H7 (cell line): Measurements from ENCODE around the gene PLEKHH2. TPM values are rescaled to one million over a fixed set of nuclear protein-coding genes. Genes with fewer than 3 reads are reported as not detected.
"Not testable (repeated sequence)": the region's sequence is repeated elsewhere in the genome, so short reads cannot be mapped to it uniquely, and the experiment has no call there.

Experiments used
- DNase-seq: peaks from one replicate; pipeline ENCODE4 v3.0.0; 2012
- H3K27me3 ChIP-seq: 2 replicates; pipeline ENCODE4 v1.6.0; 2011; ENCODE audit warnings: mild to moderate bottlenecking, low read length; ENCODE audit not compliant: control insufficient read depth, insufficient read depth
- H3K36me3 ChIP-seq: replicated peaks from 2 replicates; pipeline ENCODE4 v1.5.1; 2011; ENCODE audit warnings: low read length; ENCODE audit not compliant: control insufficient read depth, insufficient read depth
- H3K4me3 ChIP-seq: 2 replicates; pipeline ENCODE4 v1.5.1; 2011; ENCODE audit warnings: low read depth, mild to moderate bottlenecking, control low read depth, low read length, moderate library complexity; ENCODE audit not compliant: insufficient read depth
- total RNA-seq: library from RNA; depleted of rRNA; stranded (reverse); fragments of >200 nt; shearing (Covaris generic); gene quantifications from 2 replicates; pipeline ENCODE4 v1.2.3, GENCODE V29; 2014

The PLEKHH2 gene
- total RNA-seq, 1 experiment from 2014 or later = 1.4 TPM

DNA sequence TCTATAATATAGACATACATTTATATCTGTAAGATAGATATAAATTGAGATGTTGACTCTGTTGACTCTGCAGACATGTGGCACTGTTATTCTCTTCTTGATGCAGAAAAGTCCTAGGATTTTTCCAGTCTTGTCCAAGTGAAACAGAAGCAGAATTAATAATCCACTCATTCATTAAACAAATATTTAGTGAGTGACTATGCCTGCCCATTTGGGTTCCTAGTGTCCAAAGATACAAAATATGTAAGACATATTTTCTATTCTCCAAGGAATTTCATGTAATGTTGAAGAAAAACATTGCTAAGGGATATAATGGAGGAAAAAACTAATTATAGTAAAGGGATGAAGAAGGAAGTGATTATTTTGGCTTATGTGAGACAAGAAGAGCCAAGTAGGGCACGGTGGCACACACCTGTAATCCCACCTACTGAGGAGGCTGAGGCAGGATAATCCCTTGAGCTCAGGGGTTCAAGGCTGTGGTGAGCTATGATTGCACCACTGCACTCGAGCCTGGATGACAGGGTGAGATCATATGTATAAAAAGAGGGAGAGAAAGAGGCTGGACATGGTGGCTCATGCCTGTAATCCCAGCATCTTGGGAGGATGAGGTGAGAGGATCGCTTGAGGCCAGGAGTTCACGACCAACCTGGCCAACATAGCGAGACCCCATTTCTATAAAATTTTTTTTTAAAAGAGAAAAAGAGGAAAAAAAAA is 19.9 kb upstream of the PLEKHH2 start:
- Histone ChIP-seq H3K27me3 (no peaks in the 10 kb centered on the region), H3K4me3 (no peak overlapping the region), H3K36me3 (no peaks in the 10 kb centered on the region)
- no peak for DNase-seq

DNA sequence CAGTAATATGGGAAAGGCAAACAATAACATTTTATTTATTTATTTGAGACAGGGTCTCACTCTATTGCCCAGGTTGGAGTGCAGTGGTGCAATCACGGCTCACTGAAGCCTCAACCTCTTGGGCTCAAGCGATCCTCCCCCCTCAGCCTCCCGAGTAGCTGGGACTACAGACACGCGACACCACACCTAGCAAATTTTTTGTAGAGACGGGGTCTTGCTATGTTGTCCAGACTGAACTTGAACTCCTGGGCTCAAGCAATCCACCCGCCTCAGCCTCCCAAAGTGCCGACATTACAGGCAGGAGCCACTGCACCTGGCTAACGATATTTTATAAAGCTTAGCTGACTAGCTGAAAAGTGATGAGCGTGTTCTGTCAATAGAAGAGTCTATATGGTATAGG is 17.5 kb upstream of the PLEKHH2 start:
- Histone ChIP-seq H3K4me3 (no peak overlapping the region), H3K36me3 (no peaks in the 10 kb centered on the region)
- no peak for DNase-seq

DNA sequence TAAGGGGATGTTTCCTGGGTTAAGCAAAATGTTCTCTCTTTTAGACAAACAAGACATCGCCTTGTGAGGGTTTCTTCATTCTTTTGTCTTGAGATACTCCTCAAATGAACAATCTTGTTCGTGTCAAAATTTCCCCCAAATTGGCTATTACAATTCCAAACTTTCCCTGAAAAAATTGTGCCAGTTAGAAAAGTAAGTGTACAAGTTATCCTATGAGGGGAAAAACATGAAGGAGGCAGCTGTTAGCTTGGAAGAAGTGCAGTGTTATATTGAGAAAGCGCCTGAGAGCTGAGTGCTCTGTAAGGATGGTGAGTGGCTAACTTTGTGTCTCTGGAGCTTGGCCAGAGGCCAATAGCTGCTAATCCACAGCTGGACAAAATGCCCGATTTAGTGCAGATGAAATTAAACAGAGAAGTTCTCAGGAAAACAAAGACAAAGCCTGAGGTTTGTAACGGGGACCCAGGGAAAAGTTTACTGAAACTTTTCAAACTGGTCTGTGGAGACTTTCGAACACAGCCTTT is 14.1 kb upstream of the PLEKHH2 start:
- H3K36me3 ChIP-seq = no peaks in the 10 kb centered on the region
- no peak for DNase-seq
- no peaks in the 10 kb centered on the region; the same call in 1 of the 2 replicates for H3K27me3 ChIP-seq
- no peak overlapping the region for H3K4me3 ChIP-seq

More for the DNA sequence above, 17.5 kb upstream of the PLEKHH2 start:
- H3K27me3 ChIP-seq = no peaks in the 10 kb centered on the region; the same call in 1 of the 2 replicates

DNA sequence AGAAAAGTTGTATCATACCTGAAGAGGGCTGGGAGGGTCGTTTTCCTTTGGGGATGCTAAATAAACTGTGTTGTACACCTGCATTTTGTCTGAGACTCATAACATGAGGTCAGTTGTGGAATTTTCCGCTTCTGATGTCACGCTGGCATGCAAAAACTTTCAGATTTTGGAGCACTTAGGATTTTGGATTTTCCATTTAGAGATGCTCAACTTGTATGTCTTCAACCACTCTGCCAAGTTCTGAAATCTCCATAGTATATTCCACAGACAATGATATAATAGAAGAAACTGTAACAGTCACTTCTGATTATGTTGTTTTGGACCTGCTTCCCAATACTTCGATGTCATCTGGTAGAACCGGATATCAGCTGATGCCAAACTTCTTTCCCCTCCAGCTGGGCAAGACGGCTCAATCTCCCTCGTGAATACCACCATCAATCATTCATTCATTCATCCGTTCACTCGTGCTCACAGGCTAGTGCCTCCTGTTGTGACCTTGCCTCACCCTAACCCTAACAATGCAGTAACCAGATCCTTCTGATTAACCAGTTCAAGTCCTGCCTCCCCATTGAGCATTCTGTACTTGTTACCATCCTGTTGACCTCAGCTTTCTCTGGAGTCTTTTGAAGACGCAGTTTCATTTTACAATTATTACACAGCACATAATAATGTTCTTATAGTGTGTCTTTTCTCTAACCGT is 5.3 kb upstream of the PLEKHH2 start:
- no peaks in the 10 kb centered on the region for H3K36me3 ChIP-seq
- H3K4me3 ChIP-seq = no peak overlapping the region
- no peaks in the 10 kb centered on the region; the same call in 1 of the 2 replicates for H3K27me3 ChIP-seq
- no peak for DNase-seq

DNA sequence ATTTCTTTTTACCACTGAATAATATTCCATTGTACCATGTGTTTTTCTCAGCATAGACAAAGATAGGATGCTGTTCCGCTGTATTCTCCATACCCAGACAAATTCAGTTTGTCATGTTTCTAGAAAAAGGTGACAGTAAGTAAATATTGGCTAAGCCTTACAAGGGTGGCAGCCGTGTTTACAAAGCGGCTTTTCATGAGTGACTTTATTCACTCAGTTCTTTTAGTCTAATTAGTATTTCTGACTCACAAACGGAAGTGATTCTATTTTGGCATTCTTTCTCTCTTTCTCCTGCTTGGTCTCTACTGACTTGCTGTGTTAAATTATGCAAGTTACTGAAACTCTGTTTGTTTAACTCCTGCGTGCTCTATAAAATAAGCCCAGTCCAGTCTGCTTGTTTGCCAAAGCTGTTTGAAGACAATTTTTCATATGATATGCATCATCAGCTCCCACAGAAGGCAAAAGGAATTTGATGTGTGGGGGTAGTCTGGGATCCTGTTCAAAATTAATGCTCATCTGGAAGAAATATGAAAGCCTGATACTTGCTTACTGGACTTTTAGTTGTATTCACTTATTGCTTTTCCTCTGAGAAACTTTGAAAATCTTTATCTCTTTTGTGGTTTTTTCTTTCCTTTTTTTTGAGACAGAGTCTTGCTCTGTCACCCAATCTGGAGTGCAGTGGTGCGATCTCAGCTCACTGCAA is 2.3 kb upstream of the PLEKHH2 start:
- Histone ChIP-seq H3K27me3 (peaks cover 13% of the 10 kb centered on the region), H3K4me3 (no peak overlapping the region)

DNA sequence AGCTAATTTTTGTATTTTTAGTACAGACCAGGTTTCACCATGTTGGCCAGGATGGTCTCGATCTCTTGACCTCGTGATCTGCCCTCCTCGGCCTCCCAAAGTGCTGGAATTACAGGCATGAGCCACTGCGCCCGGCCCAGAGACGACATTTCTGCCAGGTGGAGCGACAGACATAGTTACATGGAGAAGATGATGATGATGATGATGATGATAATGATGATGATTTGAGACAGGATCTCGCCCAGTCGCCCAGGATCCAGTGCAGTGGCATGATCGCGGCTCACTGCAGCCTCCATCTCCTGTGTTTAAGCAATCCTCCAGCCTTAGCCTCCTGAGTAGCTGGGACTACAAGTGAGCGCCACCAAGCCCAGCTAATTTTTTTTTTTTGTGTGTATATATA is 907 bp upstream of the PLEKHH2 start:
- not testable (repeated sequence) for H3K36me3 ChIP-seq, H3K4me3 ChIP-seq, DNase-seq
- H3K27me3 ChIP-seq = peaks cover 13% of the 10 kb centered on the region

More for the DNA sequence above, 2.3 kb upstream of the PLEKHH2 start:
- H3K36me3 ChIP-seq = no peaks in the 10 kb centered on the region
- no peak for DNase-seq

DNA sequence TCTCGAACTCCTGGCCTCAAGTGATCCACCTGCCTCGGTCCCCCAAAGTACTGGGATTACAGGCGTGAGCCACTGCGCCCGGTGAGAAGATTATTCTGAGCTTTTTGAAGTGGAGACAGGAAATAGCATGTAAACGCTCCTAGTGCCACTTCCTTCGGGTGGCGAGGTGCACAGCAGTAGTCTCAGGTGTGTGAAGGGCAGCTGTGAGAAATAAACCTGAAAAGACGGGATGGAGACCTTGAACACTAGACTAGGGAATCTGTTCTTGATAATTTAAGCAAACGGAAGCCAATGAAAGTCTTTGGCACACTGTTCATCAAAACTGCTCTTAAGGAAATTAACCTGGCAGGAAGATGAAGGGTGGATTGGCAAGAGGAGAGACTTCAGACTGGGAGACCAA is 439 bp upstream of the PLEKHH2 start:
- Histone ChIP-seq H3K27me3 (peaks cover 13% of the 10 kb centered on the region), H3K36me3 (no peaks in the 10 kb centered on the region), H3K4me3 (peak overlapping the region; percentile 74)
- no peak for DNase-seq

DNA sequence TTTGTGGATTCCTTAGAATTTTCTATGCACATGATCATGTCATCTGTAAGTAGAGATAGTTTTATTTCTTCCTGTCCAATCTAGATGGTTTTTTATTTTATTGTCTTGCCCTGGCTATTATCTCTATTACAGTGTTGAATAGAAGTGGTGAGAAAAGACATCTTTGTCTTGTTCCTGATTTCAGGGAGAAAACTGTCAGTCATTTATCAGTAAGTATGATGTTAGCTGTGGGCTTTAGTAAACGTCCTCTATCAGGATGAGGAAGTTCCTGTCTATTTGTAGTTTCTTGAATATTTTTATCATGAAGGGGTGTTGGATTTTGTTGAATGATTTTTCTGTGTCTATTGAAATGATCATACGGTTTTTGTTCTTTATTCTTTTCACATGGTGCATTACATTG is 5.3 kb downstream of the PLEKHH2 start:
- H3K36me3 ChIP-seq = no peaks in the 10 kb centered on the region
- DNase-seq = no peak
- no peak overlapping the region for H3K4me3 ChIP-seq
- H3K27me3 ChIP-seq = peaks cover 11% of the 10 kb centered on the region

DNA sequence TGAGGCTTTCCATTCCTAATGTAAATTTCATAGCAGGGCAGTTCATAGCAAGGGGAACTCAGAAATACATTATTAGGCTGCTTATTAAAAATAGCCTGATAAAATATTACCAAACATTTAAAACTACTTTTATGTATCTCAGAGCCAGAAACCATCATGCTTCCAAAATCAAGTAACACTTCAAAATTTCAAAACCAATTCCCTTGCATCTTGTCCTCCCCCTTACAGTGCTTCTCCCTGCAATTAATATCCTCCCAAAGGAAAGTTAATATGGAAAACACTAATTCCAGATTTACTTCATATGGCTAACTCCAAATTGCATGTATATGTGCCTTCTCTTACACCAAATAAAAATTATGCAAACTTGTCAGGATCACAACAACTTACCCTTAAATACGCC is 6.6 kb downstream of the PLEKHH2 start:
- DNase-seq = no peak
- no peak overlapping the region for H3K4me3 ChIP-seq
- H3K27me3 ChIP-seq = no peaks in the 10 kb centered on the region
- H3K36me3 ChIP-seq = no peaks in the 10 kb centered on the region

DNA sequence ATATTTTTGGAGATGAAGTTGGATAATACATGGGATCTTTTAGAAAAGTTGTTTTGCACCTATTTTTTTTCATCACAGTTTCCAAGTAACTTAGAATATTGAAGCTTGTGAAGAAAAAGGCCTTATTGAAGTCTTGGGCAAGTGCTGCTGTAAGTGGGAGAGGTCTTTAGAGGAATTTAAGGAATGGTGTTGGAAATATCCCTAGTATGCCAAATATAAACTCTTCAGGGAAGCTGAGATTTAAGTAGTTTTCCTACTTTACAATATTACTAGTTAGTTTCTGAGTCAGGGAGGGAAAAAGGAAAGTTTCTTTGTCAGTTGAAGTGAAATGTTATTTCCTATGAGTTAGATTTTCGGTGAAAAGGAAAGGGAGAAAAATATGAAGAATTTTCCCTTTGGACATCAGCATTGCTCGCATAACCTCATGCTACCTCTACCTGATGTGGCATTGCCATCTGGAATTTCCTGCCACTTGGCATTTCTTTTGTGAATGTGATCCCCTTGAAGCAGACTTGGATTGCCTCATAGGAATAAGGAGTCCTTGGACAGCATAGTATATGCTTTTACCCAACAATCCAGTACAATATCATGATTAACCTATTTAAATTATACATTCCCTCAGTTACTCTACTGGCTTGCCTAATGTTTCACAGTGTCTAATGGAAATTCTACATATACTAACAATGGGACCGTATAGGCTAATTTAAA is 12.1 kb downstream of the PLEKHH2 start:
- Histone ChIP-seq H3K36me3 (no peaks in the 10 kb centered on the region), H3K4me3 (no peak overlapping the region)
- DNase-seq = no peak

DNA sequence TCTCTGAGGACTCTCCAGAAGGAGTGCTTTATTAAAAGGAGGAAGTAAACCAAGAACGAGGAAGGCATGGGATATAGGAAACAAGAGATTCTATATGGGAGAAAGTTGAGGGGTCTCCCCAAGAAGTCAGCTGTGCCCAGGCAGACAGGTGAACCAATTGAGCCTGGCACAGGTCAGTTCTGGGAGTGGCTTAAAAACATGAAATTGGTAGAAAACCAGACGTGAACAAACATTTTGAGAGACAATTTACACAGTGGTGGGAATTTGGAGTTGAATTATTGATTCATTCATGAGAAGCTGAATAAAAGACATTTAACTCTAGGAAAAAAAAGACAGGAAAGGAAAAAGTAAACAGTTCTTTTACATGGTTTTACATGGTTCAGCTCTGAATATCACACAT is 16.4 kb downstream of the PLEKHH2 start:
- H3K36me3 ChIP-seq = no peaks in the 10 kb centered on the region
- H3K27me3 ChIP-seq = no peaks in the 10 kb centered on the region
- no peak overlapping the region for H3K4me3 ChIP-seq
- no peak for DNase-seq

More for the DNA sequence above, 12.1 kb downstream of the PLEKHH2 start:
- no peaks in the 10 kb centered on the region for H3K27me3 ChIP-seq

DNA sequence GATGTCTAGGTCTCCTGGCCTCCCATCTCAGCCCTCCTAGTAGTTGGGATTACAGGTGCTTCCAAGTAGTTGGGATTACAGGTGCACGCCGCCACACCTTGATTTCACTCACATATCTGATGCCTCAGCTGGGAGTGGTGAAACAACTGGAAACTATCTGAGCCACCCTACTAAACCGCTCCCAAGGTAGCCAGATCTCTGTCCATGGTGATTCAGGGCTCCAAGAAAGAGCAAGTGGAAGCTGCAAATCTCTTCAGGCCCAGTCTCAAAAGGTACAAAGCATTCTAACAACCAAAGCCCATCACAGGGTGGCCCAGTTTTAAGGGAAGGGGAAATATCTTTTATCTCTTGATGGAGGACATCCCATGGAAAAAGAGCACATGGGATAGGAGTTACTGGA is 20.2 kb downstream of the PLEKHH2 start:
- Histone ChIP-seq H3K27me3 (no peaks in the 10 kb centered on the region), H3K4me3 (no peak overlapping the region), H3K36me3 (no peaks in the 10 kb centered on the region)
- DNase-seq = no peak

DNA sequence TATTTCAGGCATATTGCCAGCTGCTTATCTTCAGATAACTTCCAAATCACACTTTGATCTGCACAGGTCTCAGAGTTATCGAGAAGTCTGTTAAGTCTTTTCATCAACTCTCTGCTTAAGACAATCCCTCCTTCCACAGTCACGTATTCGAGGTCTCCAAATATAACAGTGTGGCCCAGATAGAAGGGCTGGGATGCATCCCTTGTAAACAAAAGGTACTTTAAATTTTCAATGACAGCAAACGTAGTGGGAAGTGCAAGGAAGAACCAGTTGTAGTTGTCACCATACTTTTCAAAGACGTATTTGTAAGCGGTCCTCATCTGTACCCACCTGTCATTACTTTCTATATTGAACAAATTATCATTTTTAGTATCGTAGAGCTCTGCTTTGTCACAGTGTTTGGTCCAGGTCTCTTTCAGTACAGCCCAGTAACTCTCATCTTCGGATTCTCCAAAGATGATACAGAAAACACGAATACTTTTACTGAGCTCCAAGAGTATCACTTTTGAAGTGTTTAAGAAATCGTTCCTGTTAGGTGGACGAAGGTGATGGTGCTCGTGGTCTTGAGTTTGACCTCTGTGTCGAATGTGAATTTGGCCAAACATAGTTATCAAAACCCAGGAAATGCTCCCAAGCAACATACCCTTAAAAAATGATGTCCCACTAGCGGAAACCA is 38.7 kb downstream of the PLEKHH2 start:
- Histone ChIP-seq H3K36me3 (no peaks in the 10 kb centered on the region), H3K4me3 (no peak overlapping the region), H3K27me3 (no peaks in the 10 kb centered on the region)
- no peak for DNase-seq
